IgD-negative memory B cell (primary cell): Measurements from ENCODE around the gene PLK1. TPM values are rescaled to one million over a fixed set of nuclear protein-coding genes. Genes with fewer than 3 reads are reported as not detected.

Experiments used
- H3K27ac Mint-ChIP-seq, 3 donors: one replicate each; pipeline ENCODE4 v1.8.0; 2020 to 2022; ENCODE audit warnings: mild to moderate bottlenecking in 3 of 3, mixed read lengths in 3 of 3, moderate library complexity in 1 of 3
- H3K27me3 Mint-ChIP-seq: one replicate; pipeline ENCODE4 v1.8.0; 2021; ENCODE audit warnings: mixed read lengths
- H3K36me3 Mint-ChIP-seq: one replicate; pipeline ENCODE4 v1.8.0; 2020; ENCODE audit warnings: mild to moderate bottlenecking, mixed read lengths
- H3K4me1 Mint-ChIP-seq, 3 donors: one replicate each; pipeline ENCODE4 v1.8.0; 2020 to 2022; ENCODE audit warnings: mixed read lengths in 3 of 3, mild to moderate bottlenecking in 1 of 3
- H3K4me3 Mint-ChIP-seq, 4 donors: one replicate each; pipeline ENCODE4 v1.8.0; 2020 to 2022; ENCODE audit warnings: mild to moderate bottlenecking in 4 of 4, mixed read lengths in 4 of 4, moderate library complexity in 3 of 4
- H3K9me3 Mint-ChIP-seq, 3 donors: one replicate each; pipeline ENCODE4 v1.8.0; 2020 to 2021; ENCODE audit warnings: mixed read lengths in 3 of 3, mild to moderate bottlenecking in 1 of 3
- polyA plus RNA-seq: library from polyadenylated mRNA; unstranded; fragments of 300-500 nt; fragmentation: Illumina TruSeq; gene quantifications from one replicate; pipeline ENCODE4 v1.2.3, GENCODE V29; 2021

PLK1 gene
- polyA plus RNA-seq, 1 donor from 2014 or later: 0.53 TPM

DNA sequence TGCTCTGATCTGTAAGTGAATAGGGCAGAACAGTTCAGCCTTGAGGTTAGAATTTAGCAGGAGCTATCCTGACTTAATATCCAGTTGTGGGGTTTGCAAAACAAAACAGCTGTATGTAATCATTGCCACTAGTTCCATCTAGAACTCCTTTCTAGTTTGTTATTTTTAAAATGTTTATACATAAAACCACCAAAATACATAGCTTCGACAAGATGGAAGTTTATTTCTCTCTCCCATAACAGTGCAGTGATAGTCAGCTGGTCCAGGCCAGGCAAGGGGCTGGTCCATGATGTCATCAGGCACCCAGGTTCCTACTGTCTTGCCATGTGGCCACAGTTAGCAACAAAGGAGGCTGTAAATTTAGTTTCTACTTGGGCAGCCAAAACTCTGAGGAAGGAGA, 10.5 kb upstream of the PLK1 start:
- peaks cover 1% of the 10 kb centered on the region for H3K27me3 Mint-ChIP-seq
- H3K27ac Mint-ChIP-seq: no peak overlapping the region
- peaks cover 8 to 19% (median 12%) of the 10 kb centered on the region in 3 donors for H3K4me1 Mint-ChIP-seq
- no peaks in the 10 kb centered on the region for H3K9me3 Mint-ChIP-seq
- peaks cover 10% of the 10 kb centered on the region for H3K36me3 Mint-ChIP-seq
- no peak overlapping the region for H3K4me3 Mint-ChIP-seq

GRCh38 chr16:23668873-23669272, 9.8 kb upstream of the PLK1 start:
- Mint-ChIP-seq H3K9me3 (no peaks in the 10 kb centered on the region), H3K27me3 (peaks cover 1% of the 10 kb centered on the region), H3K4me1 (peaks cover 8 to 19% (median 12%) of the 10 kb centered on the region in 3 donors), H3K36me3 (peaks cover 10% of the 10 kb centered on the region), H3K27ac (no peak overlapping the region), H3K4me3 (no peak overlapping the region)

DNA sequence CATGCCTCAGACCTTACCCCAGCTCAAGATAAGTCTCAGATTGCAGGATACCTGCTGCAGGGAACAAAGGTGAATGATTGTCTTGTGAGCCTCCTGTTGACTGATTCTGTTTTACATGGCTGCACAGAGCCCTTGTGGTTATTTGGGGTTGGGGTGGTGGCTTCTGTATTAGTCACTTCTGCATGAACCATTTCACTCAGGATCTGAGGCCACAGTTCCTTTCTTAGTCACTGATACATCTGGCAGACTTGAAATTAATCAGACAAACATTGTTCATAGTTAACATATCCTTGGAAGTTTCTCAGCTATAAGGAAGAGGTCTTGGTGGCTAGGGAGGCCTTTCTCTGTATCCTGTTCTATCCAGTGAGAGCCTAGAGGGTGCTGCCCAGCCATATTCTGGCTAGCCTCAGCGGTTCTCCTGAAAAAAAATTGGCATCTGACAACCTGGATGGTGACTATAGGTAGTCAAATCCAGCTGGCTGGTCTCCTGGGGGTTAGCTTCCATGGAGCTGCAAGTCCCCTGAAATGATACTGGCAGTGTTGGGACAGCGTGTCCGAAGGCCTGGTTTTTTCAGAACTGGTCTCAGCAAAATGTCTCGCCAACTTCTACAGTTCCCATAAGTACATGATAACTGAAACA, 8.4 kb upstream of the PLK1 start:
- peak overlapping the region in 2 of 4 donors; percentile 52 to 54 for H3K4me3 Mint-ChIP-seq
- H3K27ac Mint-ChIP-seq: peak overlapping the region in 1 of 3 donors; percentile 91
- H3K4me1 Mint-ChIP-seq: peaks cover 8 to 19% (median 12%) of the 10 kb centered on the region in 3 donors
- peaks cover 1% of the 10 kb centered on the region for H3K27me3 Mint-ChIP-seq
- no peaks in the 10 kb centered on the region for H3K9me3 Mint-ChIP-seq
- H3K36me3 Mint-ChIP-seq: peaks cover 10% of the 10 kb centered on the region

DNA sequence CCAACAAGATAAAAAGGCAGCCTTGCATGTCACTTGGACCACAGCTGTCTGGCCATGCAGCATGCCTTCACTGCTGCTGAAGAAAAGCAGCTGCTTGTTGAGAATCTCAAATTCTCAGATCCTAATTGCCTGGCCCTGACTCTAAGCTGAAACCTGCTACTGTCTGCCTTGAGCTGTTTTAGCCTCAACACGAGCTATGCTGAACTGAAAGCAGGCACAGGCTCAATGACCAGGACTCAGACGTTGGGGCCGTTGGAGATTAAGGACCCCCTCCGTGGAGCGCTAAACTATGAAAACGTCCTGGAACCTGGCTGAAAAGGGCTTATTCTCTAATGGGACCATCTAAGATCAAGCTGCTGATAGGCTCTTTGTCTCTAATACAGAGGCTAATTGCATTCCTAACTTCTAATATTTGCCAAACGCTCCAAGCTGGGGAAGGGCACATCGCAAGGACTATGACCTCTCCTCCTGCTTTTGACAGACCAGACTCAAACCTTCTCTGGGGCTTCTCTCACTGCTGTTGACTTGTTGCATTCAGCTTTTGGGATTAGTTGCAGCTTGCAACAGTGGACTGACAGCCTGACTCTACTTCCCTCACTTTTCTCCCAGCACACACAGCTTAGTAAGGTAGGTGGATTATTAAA, 4.6 kb upstream of the PLK1 start:
- Mint-ChIP-seq H3K4me3 (peak overlapping the region in 1 of 4 donors; percentile 4), H3K27ac (no peak overlapping the region), H3K27me3 (peaks cover 1% of the 10 kb centered on the region), H3K36me3 (peaks cover 4% of the 10 kb centered on the region), H3K4me1 (peaks cover 11 to 23% (median 20%) of the 10 kb centered on the region in 3 donors), H3K9me3 (no peaks in the 10 kb centered on the region)

GRCh38 chr16:23676924-23677480, 1.7 kb upstream of the PLK1 start:
- Mint-ChIP-seq H3K36me3 (no peaks in the 10 kb centered on the region), H3K27me3 (no peaks in the 10 kb centered on the region), H3K27ac (no peak overlapping the region), H3K4me1 (peaks cover 6 to 16% (median 10%) of the 10 kb centered on the region in 3 donors), H3K9me3 (no peaks in the 10 kb centered on the region), H3K4me3 (peak overlapping the region in 1 of 4 donors; percentile 57)

DNA sequence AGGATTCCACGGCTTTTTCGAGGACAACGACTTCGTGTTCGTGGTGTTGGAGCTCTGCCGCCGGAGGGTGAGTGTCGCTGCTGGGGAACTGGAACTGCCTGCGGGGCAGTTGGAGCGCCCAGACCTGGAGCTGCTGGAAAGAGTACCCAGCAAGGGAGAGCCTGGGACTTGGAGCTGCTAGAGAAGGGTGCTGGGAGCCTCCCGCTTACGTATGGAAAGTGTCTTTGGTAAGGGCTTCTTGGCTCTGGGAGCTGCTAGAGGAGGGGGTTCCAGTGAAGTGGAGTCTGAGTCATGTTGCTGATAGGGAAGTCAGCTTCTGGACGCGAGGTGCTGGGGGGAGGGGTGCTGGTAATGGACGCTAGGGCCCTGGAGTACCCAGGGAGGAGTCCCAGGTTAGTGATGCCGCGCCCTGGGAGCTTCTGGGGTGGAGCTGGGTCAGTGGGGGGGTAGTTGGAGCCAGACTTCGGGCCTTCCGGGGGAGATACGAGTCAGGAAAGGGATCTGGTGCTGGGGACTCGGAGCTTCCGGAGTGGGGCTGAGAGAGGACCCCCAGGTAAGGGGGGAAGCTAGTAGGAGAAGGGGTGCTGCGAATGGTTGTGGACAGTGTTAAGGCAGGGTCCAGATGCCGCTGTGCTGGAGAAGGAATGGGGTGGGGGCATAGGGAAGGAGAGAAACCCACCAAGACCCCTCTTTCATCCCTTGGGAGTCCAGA, 741 bp downstream of the PLK1 start:
- Mint-ChIP-seq H3K27ac (peak overlapping the region in 1 of 3 donors; percentile 28), H3K4me1 (peaks cover 6 to 16% (median 10%) of the 10 kb centered on the region in 3 donors), H3K36me3 (peaks cover 7% of the 10 kb centered on the region), H3K4me3 (peak overlapping the region; percentile 57 to 93 (median 88)), H3K27me3 (no peaks in the 10 kb centered on the region), H3K9me3 (no peaks in the 10 kb centered on the region)

- Mint-ChIP-seq H3K36me3 (peaks cover 7% of the 10 kb centered on the region), H3K4me1 (peaks cover 6 to 16% (median 10%) of the 10 kb centered on the region in 3 donors), H3K4me3 (peak overlapping the region; percentile 47 to 93 (median 72)), H3K9me3 (no peaks in the 10 kb centered on the region), H3K27ac (peak overlapping the region in 1 of 3 donors; percentile 65), H3K27me3 (no peaks in the 10 kb centered on the region)
These were observed 1.3 kb downstream of the PLK1 start for GRCh38 chr16:23679986-23680336.

DNA sequence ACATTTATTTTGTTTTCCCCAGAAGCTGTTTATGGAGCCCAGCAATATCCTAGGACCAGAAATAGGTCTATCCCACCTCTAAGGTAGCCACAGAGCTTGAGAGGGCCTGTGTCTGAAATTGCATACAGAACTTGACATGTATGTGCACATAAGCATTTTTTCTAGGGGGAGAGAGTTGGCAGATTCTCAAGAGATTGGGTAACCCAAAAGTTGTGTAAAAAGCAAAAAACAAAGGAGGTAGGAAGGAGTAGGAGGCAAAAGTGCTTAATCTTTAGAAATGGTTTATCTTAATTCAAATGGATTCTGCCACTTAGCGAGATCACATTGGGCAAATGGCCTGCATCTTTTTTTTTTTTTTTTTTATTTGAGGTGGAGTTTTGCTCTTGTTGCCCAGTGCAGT, 3.5 kb downstream of the PLK1 start:
- no peak overlapping the region for H3K27ac Mint-ChIP-seq
- no peak overlapping the region for H3K4me3 Mint-ChIP-seq
- H3K36me3 Mint-ChIP-seq: peaks cover 7% of the 10 kb centered on the region
- no peaks in the 10 kb centered on the region for H3K9me3 Mint-ChIP-seq
- H3K4me1 Mint-ChIP-seq: peaks cover 6 to 16% (median 10%) of the 10 kb centered on the region in 3 donors
- no peaks in the 10 kb centered on the region for H3K27me3 Mint-ChIP-seq

DNA sequence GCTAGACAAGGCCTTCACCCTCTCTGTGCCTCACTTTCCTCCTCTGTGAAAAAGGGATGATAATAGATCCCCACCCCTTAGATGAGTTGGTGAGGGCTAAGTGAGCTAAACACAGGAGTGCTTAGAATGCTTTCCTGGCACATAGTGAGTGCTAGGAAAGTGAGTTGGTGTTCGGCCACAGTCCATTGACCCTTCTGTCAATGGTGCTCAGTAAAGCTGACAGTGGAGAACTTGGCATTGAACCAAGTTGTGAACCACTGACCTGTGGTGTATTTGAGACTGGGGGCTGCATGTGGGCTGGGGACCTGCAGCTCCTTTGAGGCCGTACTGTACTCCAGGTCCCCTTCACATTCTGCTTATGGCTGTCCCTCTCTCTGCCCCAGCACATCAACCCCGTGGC, 4.8 kb downstream of the PLK1 start:
- H3K4me1 Mint-ChIP-seq: peaks cover 3 to 10% (median 4%) of the 10 kb centered on the region in 3 donors
- no peak overlapping the region for H3K27ac Mint-ChIP-seq
- H3K36me3 Mint-ChIP-seq: peaks cover 11% of the 10 kb centered on the region
- H3K9me3 Mint-ChIP-seq: no peaks in the 10 kb centered on the region
- no peaks in the 10 kb centered on the region for H3K27me3 Mint-ChIP-seq
- H3K4me3 Mint-ChIP-seq: no peak overlapping the region

GRCh38 chr16:23687034-23687808, 8.5 kb downstream of the PLK1 start:
- no peaks in the 10 kb centered on the region for H3K9me3 Mint-ChIP-seq
- peaks cover 9% of the 10 kb centered on the region for H3K36me3 Mint-ChIP-seq
- H3K4me3 Mint-ChIP-seq: no peak overlapping the region
- H3K27me3 Mint-ChIP-seq: no peaks in the 10 kb centered on the region
- no peaks in the 10 kb centered on the region for H3K4me1 Mint-ChIP-seq
- no peak overlapping the region for H3K27ac Mint-ChIP-seq

DNA sequence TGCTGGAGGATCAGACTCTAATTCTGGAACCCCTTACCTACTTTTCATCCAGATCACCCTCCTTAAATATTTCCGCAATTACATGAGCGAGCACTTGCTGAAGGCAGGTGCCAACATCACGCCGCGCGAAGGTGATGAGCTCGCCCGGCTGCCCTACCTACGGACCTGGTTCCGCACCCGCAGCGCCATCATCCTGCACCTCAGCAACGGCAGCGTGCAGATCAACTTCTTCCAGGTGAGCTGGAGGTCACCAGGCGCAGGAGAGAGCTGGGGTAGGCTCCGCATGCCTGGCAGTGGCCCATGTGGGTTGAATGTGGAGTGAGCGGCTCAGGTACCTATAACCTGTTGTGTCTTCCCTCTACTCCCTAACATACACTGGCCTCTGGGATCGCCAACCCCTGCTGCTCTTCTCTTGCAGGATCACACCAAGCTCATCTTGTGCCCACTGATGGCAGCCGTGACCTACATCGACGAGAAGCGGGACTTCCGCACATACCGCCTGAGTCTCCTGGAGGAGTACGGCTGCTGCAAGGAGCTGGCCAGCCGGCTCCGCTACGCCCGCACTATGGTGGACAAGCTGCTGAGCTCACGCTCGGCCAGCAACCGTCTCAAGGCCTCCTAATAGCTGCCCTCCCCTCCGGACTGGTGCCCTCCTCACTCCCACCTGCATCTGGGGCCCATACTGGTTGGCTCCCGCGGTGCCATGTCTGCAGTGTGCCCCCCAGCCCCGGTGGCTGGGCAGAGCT, 10.9 kb downstream of the PLK1 start:
- Mint-ChIP-seq H3K4me1 (no peaks in the 10 kb centered on the region), H3K27ac (peak overlapping the region in 1 of 3 donors; percentile 67), H3K9me3 (no peaks in the 10 kb centered on the region), H3K27me3 (no peaks in the 10 kb centered on the region), H3K4me3 (no peak overlapping the region), H3K36me3 (peaks cover 4% of the 10 kb centered on the region)

GRCh38 chr16:23690771-23691482, 12.2 kb downstream of the PLK1 start:
- Mint-ChIP-seq H3K9me3 (no peaks in the 10 kb centered on the region), H3K27me3 (no peaks in the 10 kb centered on the region), H3K27ac (no peak overlapping the region), H3K36me3 (peaks cover 4% of the 10 kb centered on the region), H3K4me3 (no peak overlapping the region), H3K4me1 (peaks cover 0 to 3% (median 0%) of the 10 kb centered on the region in 3 donors)

DNA sequence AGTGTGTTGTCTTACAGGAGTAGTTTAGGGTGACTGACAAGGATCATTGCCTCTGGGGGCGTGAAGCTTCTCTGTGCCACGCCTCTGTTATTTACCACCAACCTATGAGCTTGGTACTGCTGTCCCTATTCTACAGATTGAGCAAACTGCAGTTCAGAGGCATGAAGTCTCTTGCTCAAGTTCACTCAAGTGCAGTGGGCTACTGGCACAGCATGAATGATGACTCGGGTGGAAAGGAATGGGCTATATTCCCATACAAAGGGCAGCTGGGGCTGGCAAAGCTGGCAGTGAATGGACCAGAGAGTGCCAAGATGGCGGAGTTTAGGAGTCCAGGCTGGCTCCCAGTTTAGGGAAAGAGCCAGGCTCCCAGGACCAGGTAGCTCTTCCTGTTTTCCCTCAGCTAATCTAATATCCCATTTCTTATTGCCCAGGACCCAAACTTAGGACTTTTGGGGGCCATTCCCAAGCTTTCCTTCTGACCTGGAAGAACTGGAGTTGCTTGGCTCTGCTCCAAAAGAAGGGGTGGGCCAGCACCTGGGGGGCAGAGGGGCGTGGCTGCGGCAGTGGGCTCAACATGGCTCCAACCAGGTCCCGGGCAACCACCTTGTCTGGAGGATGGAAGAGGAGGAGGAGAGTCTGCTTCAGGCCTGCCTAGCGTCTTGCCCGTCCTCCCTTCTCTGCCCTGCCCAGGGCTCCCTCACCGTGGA, 12.9 kb downstream of the PLK1 start:
- Mint-ChIP-seq H3K4me3 (no peak overlapping the region), H3K36me3 (peaks cover 4% of the 10 kb centered on the region), H3K9me3 (no peaks in the 10 kb centered on the region), H3K4me1 (peaks cover 0 to 3% (median 0%) of the 10 kb centered on the region in 3 donors), H3K27me3 (peaks cover 3% of the 10 kb centered on the region), H3K27ac (no peak overlapping the region)
